MM.1S (cell line): ENCODE data around the gene PPP2R5C.

Experiments
- DNase-seq: peaks from one replicate; pipeline ENCODE4 v3.0.0-alpha.2; 2015
- H2AFZ ChIP-seq: fragments of 300-600 bp; sonication (generic); 2 replicates; pipeline ENCODE4 v1.6.0; 2016; ENCODE audit warnings: antibody characterized with exemption, low read length
- H3F3A ChIP-seq: fragments of 300-600 bp; sonication (generic); 2 replicates; pipeline ENCODE4 v1.6.1; 2016; ENCODE audit warnings: mild to moderate bottlenecking, antibody characterized with exemption, low read length, moderate library complexity, mixed read lengths; ENCODE audit not compliant: insufficient read depth
- H3K27ac ChIP-seq: fragments of 300-600 bp; sonication (generic); 2 replicates; pipeline ENCODE4 v1.5.1; 2016; ENCODE audit warnings: mild to moderate bottlenecking, low read length
- H3K27me3 ChIP-seq: fragments of 300-600 bp; sonication (generic); replicated peaks from 2 replicates; pipeline ENCODE4 v1.6.0; 2016; ENCODE audit warnings: low read length; ENCODE audit not compliant: insufficient read depth
- H3K36me3 ChIP-seq: fragments of 300-600 bp; sonication (generic); replicated peaks from 2 replicates; pipeline ENCODE4 v1.6.1; 2016; ENCODE audit warnings: mild to moderate bottlenecking, low read length, mixed read lengths; ENCODE audit not compliant: insufficient read depth
- H3K4me1 ChIP-seq: fragments of 300-600 bp; sonication (generic); 2 replicates; pipeline ENCODE4 v1.6.1; 2016; ENCODE audit warnings: low read length, mixed read lengths
- H3K4me2 ChIP-seq: fragments of 300-600 bp; sonication (generic); 2 replicates; pipeline ENCODE4 v1.6.0; 2016; ENCODE audit warnings: low read depth, low read length
- H3K4me3 ChIP-seq: fragments of 300-600 bp; sonication (generic); 2 replicates; pipeline ENCODE4 v1.5.1; 2016; ENCODE audit warnings: low read length, mixed read lengths
- H3K79me2 ChIP-seq: fragments of 300-600 bp; sonication (generic); 2 replicates; pipeline ENCODE4 v1.6.1; 2016; ENCODE audit warnings: mixed run types, low read length, mixed read lengths
- H3K9ac ChIP-seq: fragments of 300-600 bp; sonication (generic); 2 replicates; pipeline ENCODE4 v1.6.1; 2016; ENCODE audit warnings: low read length, mixed read lengths
- H3K9me2 ChIP-seq: fragments of 300-600 bp; sonication (generic); replicated peaks from 2 replicates; pipeline ENCODE4 v1.6.1; 2016; ENCODE audit warnings: mild to moderate bottlenecking, low read length, mixed read lengths; ENCODE audit not compliant: insufficient read depth
- H3K9me3 ChIP-seq: fragments of 300-600 bp; sonication (generic); replicated peaks from 2 replicates; pipeline ENCODE4 v1.6.1; 2016; ENCODE audit warnings: mild to moderate bottlenecking, low read length, mixed read lengths; ENCODE audit not compliant: insufficient read depth
- H4K20me1 ChIP-seq: fragments of 300-600 bp; sonication (generic); 2 replicates; pipeline ENCODE4 v1.6.1; 2016; ENCODE audit warnings: mild to moderate bottlenecking, low read length, moderate library complexity, mixed read lengths; ENCODE audit not compliant: insufficient read depth
- EZH2 ChIP-seq: fragments of 300-600 bp; sonication (generic); optimal IDR thresholded peaks from 2 replicates; pipeline ENCODE3; 2017; ENCODE audit warnings: low read depth, mild to moderate bottlenecking, antibody characterized with exemption, low read length, mixed read lengths
- EZH2phosphoT487 ChIP-seq: fragments of 300-600 bp; sonication (generic); IDR thresholded peaks from 2 replicates; pipeline ENCODE4 v1.6.1; 2018; ENCODE audit warnings: antibody characterized with exemption, low read length
- TF ChIP-seq, protein P1 (sequence below): fragments of 300-600 bp; sonication (generic); IDR thresholded peaks from 2 replicates; pipeline ENCODE4 v1.5.1; 2016; ENCODE audit warnings: antibody characterized with exemption, low read length, mixed read lengths

The PPP2R5C gene

GRCh38 chr14:101736071-101736470 lies 25.4 kb upstream of the PPP2R5C start:
- Histone ChIP-seq H3K4me3 (no peak overlapping the region), H3K4me1 (peaks cover 9% of the 10 kb centered on the region; the same call in 1 of the 2 replicates), H3K79me2 (no peaks in the 10 kb centered on the region), H3K4me2 (no peak overlapping the region), H4K20me1 (no peaks in the 10 kb centered on the region), H3K9me2 (no peaks in the 10 kb centered on the region), H3F3A (no peaks in the 10 kb centered on the region), H3K36me3 (no peaks in the 10 kb centered on the region), H3K9ac (no peak overlapping the region), H2AFZ (no peak overlapping the region), H3K27me3 (no peaks in the 10 kb centered on the region), H3K27ac (no peak overlapping the region), H3K9me3 (no peaks in the 10 kb centered on the region)
- TF ChIP-seq, protein P1, sequence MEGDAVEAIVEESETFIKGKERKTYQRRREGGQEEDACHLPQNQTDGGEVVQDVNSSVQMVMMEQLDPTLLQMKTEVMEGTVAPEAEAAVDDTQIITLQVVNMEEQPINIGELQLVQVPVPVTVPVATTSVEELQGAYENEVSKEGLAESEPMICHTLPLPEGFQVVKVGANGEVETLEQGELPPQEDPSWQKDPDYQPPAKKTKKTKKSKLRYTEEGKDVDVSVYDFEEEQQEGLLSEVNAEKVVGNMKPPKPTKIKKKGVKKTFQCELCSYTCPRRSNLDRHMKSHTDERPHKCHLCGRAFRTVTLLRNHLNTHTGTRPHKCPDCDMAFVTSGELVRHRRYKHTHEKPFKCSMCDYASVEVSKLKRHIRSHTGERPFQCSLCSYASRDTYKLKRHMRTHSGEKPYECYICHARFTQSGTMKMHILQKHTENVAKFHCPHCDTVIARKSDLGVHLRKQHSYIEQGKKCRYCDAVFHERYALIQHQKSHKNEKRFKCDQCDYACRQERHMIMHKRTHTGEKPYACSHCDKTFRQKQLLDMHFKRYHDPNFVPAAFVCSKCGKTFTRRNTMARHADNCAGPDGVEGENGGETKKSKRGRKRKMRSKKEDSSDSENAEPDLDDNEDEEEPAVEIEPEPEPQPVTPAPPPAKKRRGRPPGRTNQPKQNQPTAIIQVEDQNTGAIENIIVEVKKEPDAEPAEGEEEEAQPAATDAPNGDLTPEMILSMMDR: no peak
- no peak for DNase-seq

DNA sequence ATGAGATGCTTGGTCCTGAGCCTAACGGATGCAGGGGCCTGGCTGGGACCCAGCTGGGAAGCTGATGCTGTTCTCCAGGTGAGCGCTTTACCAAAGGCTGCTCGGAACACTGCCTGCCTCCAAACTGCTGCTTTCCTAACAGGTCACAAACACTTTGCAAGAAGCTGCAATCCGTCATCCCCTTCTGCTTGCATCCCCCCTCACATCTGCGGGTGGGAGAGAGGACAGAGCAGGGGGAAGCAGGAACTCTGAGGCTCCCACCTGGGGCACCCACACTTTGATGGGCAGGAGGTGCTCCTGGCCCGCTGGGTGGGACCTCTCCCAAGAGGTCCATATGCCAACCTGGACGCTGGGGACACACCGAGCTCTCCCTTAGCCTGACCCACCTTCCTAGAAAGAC lies 24.9 kb upstream of the PPP2R5C start:
- Histone ChIP-seq H3K9me2 (no peaks in the 10 kb centered on the region), H3K27me3 (no peaks in the 10 kb centered on the region), H3K4me3 (no peak overlapping the region), H3K9me3 (no peaks in the 10 kb centered on the region), H3K36me3 (no peaks in the 10 kb centered on the region), H3K9ac (no peak overlapping the region), H3K27ac (no peak overlapping the region), H3F3A (no peaks in the 10 kb centered on the region), H3K79me2 (no peaks in the 10 kb centered on the region), H2AFZ (no peak overlapping the region), H4K20me1 (no peaks in the 10 kb centered on the region), H3K4me2 (no peak overlapping the region), H3K4me1 (0 out of 2 replicates have a peak, but pooled peaks cover 6% of the 10 kb centered on the region)
- TF ChIP-seq, protein P1: no peak
- TF ChIP-seq EZH2phosphoT487: no peak
- no peak for TF ChIP-seq EZH2
- DNase-seq: no peak

- no peaks in the 10 kb centered on the region for H3K4me1 ChIP-seq
- DNase-seq: no peak
These were observed 23.8 kb upstream of the PPP2R5C start for GRCh38 chr14:101737414-101738339.

More at GRCh38 chr14:101737414-101738339, 23.8 kb upstream of the PPP2R5C start:
- TF ChIP-seq EZH2: no peak
- TF ChIP-seq, protein P1: peak; percentile 21; the same call in 1 of the 2 replicates
- TF ChIP-seq EZH2phosphoT487: no peak
- H3K79me2 ChIP-seq: no peaks in the 10 kb centered on the region
- H3K36me3 ChIP-seq: no peaks in the 10 kb centered on the region
- no peaks in the 10 kb centered on the region for H3K27me3 ChIP-seq
- no peaks in the 10 kb centered on the region for H3K9me3 ChIP-seq
- H3K4me3 ChIP-seq: no peak overlapping the region
- no peak overlapping the region for H3K9ac ChIP-seq
- H3K27ac ChIP-seq: no peak overlapping the region
- no peaks in the 10 kb centered on the region for H4K20me1 ChIP-seq
- no peaks in the 10 kb centered on the region for H3K9me2 ChIP-seq
- H3K4me2 ChIP-seq: no peak overlapping the region
- H2AFZ ChIP-seq: no peak overlapping the region
- H3F3A ChIP-seq: no peaks in the 10 kb centered on the region
